NOMO-1 (cell line): ENCODE measurements around the gene LINC00632.
A peak's percentile ranks its signal among the peaks of the same experiment; 100 is the strongest.

Experiments used
- DNase-seq, 2 experiments: peaks; one replicate each; lab custom pipeline; 2025; ENCODE audit not compliant: unreplicated experiment in 2 of 2; lab: John Stamatoyannopoulos, UW

LINC00632 gene

GRCh38 chrX:140764401-140764919, 54.9 kb downstream of the LINC00632 start:
- DNase-seq: no peak

GRCh38 chrX:140765043-140765784, 55.7 kb downstream of the LINC00632 start:
- no peak for DNase-seq

GRCh38 chrX:140766024-140766611, 56.6 kb downstream of the LINC00632 start:
- DNase-seq: peak in 1 of 2 experiments; percentile 9

- DNase-seq: no peak
Observed at GRCh38 chrX:140767646-140768045, 58.1 kb downstream of the LINC00632 start.

GRCh38 chrX:140775211-140775610, 65.7 kb downstream of the LINC00632 start:
- no peak for DNase-seq

- DNase-seq: no peak
Observed at GRCh38 chrX:140776320-140776719, 66.8 kb downstream of the LINC00632 start.

GRCh38 chrX:140794642-140795041, 85.1 kb downstream of the LINC00632 start:
- DNase-seq: no peak

- no peak for DNase-seq
Observed at GRCh38 chrX:140799216-140799615, 89.7 kb downstream of the LINC00632 start.

- no peak for DNase-seq
Observed at GRCh38 chrX:140804292-140804691, 94.7 kb downstream of the LINC00632 start.

- DNase-seq: no peak
Observed at GRCh38 chrX:140815868-140816267, 106.3 kb downstream of the LINC00632 start.

- DNase-seq: peak in 1 of 2 experiments; percentile 0
Observed at GRCh38 chrX:140817943-140818342, 108.4 kb downstream of the LINC00632 start.

- no peak for DNase-seq
Observed at GRCh38 chrX:140821280-140821679, 111.7 kb downstream of the LINC00632 start.

GRCh38 chrX:140822184-140822583, 112.6 kb downstream of the LINC00632 start:
- DNase-seq: no peak

GRCh38 chrX:140822861-140823260, 113.3 kb downstream of the LINC00632 start:
- DNase-seq: no peak

- no peak for DNase-seq
Observed at GRCh38 chrX:140836874-140837273, 127.3 kb downstream of the LINC00632 start.
